M059J (cell line): ENCODE data around the gene CASTOR1. TPM values are rescaled to one million over a fixed set of nuclear protein-coding genes. Genes with fewer than 3 reads are reported as not detected.

Experiments
- DNase-seq: peaks from one replicate; pipeline ENCODE4 v3.0.0-alpha.2; 2012; ENCODE audit warnings: low read depth
- total RNA-seq: library from RNA; depleted of rRNA; stranded (reverse); fragments of >200 nt; shearing (Covaris generic); gene quantifications from 2 replicates; pipeline ENCODE4 v1.2.3, GENCODE V29; 2014

Gene CASTOR1
- total RNA-seq, 1 experiment from 2014 or later: 4.5 TPM

DNA sequence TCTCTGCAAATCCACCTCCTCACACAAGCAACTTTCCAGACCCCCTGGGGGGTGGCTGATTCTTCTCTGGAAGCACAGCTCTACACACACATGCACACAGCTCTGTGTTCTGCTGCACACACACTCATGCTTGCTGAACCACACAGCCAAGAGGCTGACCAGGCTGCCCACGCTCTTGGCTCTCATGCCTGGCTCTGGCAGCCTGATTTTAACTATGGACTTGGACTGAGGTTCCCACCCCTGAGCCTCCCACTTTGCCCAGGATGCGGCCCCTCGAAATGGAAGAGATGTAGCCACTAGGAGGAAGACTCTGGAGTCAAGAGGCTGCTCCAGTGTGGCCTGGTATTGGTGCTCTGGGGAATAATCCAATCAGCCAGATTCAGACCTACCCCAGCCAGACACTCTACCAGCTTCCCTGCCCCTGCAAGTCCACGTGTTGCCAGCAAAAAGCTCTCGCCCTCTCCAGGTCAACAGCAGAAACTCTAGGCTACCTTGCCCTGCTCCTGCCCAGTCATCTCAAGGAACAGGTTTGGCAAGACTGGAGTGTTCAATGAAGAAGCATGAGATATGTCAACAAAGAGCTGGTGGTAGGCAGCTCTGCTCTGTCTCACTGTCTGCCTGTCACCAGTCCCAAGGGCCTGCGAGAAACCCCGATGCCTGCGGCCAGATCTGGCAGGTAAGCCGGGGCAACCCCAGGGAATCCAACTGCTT lies 8.8 kb upstream of the CASTOR1 start:
- no peak for DNase-seq

DNA sequence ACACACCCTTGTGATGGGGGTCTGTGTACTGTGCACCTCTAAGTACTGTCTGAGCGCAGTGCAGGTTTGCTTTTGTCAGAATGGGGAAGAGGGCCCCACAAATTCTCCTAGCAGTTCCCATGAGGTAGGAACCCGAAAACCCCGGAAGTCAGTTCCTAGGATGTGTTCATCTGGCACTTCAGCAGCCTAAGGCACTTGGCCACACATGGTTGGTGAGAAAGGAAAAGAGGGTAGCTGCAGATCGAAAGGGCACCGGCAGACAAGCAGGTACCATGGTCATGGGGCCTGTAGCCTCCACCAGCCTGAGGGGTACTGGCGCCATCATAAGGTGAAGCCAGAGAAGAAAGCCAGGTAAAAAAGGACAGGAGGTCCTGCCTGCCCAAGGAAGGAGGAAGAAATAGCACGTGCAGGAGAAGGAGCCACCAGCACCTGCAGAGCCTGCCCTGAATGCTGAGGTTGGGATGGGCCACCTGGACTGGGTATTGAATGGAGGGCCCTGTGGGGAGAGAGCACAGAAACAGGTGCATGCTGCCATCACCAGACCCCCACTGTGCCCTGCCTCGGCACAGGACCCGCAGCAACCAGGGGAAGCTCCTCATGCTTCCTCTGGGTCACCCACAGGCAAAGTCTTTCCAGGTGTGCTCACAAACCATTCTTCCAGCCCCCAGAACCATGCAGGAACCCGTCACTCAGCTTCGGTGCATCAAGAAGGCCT lies 8.1 kb upstream of the CASTOR1 start:
- DNase-seq: no peak

DNA sequence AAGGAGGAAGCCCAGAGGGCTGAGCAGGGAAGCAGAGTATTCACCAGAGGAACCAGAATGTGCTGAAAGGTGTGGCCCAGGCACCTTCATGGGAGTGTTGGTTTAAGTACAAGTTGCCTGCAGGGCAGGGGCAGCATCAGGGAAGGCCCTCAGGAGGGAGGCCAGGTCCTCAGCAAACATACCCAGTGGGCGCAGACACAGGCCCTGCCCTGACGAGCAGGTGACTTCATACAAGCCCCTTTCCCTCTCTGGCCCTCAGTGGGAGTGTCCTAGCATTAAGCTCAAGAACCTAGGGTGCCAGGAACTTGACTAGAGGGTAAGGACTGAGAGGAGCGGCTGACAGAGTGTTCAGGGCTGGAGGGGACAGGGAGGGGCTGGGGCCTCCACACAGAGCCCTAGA lies 7.5 kb upstream of the CASTOR1 start:
- no peak for DNase-seq

DNA sequence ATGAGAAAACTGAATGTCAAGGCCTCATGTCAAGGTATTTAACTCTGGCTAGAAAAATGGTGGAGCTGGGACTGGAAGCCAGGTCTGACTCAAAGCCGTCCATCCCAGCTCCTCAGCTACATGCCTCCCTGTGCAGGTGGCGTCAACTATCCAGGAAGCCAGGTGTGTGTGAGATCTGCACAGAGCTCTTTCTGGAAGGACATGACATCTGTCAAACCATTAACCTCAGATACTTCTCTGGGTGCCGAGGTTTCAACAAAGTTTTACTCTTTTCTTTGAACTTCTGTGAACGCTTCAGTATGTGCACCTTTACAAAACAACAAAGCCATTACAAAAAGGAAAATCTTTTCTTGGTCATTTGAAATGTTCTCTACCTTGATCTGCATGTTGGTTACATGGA lies 7.0 kb upstream of the CASTOR1 start:
- no peak for DNase-seq

DNA sequence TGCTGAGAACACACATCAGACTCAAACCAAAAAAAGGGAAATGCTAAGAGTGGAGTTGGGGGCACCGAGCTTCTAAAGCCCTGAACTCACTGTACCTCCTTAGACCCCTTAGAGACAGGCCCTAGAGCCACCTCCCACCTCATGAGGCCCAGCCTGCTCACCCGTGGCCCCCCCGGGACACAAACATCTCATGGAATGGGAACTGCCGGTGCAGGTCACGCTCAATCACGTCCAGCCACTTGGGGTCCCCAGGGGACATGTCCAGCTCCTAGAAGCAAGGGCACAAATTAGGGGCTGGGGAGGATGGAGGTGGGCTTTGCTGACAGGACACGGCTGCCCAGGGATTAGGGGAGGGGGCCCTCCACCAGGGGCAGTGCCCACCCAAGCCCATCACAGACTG lies 6.3 kb upstream of the CASTOR1 start:
- DNase-seq: no peak

DNA sequence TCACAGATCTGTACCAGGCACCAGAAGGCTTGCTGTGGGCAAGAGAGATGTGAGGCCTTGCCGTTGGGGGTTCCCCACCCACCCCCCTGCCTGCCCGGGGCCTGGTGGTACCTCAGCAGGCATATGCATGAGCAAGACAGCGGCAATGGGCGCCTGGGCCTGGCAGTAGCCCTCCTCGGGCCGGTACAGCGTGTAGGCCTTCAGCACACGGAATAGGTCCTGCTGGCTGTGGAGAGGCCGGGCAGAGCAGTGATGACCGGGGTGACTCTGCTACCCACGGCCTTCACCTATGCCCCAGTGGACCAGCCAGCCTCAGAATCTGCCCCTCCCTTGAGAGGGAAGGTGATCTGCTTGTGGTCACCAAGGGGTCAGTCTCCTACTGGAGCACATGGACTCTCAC lies 5.5 kb upstream of the CASTOR1 start:
- no peak for DNase-seq

DNA sequence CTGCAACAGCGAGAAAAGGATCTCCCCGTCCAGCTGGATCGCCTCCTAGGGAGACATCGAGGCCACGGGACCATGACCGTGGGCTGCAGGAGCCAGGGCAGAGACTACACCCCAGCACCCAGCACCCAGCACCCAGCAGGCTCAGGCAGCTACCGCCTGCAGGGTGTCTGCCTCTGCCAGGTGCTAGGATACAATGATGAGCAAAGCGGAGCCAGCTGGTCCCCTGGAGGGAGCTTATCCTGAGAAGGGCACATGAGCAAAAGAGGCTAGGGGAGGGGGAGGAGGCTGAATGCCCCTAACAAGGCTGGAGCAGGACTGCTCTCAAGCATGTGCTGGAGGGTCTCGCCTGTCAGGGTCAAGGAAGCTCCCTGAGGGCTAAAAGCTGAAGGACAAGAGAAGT lies 4.8 kb upstream of the CASTOR1 start:
- DNase-seq: no peak

DNA sequence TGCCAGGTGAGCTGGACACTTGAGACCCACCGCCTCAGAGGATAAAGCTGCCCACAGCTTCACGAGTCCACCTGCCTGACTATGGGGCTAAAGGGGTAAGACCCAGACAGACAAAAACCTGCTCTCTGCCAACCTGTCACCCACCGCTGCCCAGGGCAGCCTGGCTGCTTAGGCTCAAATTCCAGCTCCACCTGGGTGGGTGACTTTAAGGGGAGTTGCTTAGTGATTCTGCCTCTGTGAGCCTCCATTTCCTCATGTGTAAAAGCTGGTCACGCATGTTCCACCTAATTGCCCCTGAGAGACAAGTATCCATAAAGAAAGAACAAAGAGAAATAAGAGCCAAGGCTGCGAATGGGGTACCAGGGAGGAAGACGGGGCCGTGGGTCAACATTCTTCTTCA lies 3.7 kb upstream of the CASTOR1 start:
- DNase-seq: no peak

DNA sequence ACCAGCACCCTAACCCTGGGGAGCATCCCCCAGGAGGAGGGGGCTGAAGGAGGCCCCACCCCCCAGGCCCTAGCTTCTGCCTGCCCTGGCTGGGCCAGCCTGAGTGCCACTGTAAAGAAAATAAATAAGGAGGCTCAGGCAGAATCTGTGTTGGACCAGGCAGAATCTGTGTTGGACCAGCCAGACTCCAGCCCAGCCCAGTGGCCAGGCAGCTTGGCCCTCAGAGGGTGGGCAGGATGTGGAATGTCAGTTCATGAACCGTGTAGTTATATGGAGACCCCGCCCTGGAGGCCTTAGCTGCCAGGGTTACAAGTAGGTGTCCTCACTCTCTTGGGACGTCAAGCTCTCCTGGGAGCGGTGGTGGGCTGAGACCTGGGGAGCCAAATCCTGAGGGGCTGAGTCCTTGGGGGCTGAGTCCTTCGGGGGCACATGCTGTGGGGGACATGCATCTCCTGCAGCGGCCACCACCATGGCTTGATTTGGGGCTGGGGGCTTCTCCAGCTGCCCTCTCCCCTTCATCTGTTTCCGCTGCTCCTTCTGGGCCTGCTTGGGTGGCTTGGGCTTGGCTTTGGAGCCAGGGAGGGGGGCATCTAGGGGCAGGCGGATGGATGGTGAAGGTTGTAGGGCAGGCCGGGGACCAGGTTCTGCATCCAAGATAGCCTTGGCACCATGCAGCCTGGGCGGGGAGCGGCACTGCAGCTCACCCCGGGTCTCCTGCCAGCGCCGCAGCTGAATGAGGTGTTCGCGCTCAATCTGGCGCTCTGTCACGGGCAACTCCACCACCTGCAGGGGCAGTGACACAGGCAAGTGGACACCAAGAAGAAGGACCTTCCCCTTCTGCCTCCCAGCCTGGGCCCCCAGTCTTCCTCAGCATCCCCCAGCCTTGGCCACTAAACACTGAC lies 3.0 kb upstream of the CASTOR1 start:
- DNase-seq: no peak

DNA sequence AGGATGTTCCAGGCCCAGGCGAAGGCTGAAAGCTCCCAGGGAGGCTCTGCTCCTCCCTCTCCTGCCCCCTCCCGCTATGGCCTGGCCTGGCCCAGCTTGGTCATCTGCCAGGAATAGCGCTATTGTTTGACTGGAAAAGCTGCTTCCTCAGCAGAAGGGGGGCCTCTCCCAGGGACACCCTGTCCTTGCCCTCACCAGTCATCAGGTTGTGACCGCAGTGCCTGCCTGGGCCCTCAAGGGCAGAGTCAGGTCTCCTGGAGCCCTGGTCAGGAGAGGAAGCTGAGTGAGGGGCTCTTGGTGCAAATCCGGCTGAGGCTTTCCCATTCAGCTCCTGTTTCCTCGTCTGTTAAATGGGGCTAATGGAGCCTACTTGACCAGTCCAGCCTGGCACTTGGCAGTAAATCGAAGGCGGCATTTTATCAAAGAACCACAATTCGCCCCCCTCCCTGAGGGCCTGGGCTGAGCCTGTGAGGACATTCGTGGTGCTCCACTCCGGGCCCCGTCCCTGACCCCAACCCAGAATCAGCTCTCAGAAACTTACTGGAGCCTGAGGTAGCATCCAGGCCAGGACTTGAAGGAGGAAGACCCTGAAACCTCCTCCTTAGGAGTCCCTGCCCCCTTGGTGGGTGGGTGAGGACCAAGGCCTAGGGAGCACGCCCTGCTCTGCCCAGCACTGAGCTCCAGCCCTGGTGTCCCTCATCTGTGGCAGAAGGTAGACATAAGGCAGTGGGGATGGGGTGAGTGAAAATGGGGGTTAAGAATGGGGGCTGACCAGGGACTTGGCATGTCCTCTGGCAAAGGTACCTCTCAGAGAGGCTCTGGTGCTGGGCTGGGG lies 2.0 kb upstream of the CASTOR1 start:
- DNase-seq: peak; percentile 76

DNA sequence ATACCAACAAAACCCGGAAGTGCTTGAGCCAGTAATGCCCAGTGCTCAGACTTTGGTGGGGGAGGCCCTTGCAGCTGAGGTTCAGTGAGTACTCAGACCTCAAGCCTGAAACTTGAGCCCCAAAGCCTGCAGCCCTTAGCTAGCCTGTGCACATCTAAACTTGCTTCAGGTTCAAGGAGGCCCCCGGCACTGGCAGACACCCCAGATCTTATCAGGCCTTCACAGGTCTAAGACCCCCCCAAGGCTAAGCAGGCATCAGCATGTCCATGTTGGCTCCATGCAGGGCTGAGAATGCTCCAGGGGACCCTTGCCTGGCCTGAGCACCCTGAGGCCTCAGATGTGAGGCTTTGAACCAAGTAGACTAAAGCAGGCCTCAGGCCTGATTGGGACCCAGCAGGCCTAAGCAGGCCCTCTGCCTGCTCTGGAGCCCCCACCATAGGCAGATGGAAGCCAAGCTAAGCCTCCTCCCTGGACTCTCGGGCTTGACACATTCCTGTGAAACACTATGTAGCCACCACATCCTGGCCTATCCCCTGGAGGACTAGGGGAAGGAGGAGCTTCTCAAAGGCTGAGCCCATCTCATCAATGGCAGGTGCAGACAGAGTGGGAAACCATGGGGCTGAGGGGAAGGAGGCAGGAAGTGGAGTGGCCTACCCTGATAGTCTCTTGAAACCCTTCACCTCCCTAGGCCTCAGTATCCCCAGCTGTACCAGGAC lies 1.2 kb upstream of the CASTOR1 start:
- peak; percentile 79 for DNase-seq

DNA sequence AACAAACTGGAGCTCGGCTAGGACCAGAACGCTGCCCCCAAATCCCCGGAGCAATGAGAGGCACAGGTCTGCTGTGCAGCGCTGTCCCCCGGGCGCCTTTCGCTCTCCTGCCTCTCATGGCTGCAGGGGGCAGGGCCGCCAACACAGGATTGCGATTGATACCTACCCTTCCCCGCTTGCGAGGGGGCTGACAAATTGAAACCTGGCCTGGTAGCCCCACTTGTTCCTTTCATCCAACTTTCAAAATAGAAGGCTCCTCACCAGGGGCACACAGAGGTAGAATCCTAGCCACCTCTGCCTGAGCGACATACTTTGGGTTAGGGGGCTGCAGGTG lies 642 bp upstream of the CASTOR1 start:
- no peak for DNase-seq

DNA sequence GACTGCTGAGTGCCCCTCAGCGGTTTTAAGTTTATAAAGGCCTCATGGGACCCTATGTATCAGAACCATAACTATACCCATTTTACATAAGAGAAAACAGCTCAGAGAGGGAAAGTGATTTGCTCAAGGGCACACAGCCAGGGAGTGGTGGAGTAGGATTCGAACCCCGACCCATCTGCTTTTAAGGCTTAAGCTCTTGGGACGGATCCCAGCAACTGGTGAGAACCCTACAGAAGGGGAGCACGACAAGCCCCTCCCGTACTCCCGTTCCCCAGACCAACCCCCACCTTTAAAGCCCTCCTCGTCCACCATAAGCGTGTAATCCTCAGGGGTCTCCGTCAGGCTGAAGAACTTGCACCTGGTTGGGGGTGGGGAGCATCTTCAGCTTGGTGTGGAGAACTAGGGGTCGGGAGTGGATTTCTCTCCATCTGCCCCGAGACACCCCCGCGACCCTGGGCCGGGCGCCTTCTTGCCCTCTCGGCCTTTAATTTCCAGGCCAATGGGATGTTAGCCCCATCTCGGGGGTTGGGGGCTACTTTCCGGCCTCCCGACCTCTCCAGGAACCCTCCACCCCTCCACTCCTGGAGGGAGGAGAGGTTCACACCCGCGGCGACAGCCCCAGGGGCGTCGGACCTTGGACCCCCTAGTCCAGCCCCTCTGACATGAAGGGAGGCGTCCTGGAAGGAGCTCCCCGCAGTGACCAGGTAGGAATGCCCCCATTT lies 725 bp downstream of the CASTOR1 start:
- no peak for DNase-seq

DNA sequence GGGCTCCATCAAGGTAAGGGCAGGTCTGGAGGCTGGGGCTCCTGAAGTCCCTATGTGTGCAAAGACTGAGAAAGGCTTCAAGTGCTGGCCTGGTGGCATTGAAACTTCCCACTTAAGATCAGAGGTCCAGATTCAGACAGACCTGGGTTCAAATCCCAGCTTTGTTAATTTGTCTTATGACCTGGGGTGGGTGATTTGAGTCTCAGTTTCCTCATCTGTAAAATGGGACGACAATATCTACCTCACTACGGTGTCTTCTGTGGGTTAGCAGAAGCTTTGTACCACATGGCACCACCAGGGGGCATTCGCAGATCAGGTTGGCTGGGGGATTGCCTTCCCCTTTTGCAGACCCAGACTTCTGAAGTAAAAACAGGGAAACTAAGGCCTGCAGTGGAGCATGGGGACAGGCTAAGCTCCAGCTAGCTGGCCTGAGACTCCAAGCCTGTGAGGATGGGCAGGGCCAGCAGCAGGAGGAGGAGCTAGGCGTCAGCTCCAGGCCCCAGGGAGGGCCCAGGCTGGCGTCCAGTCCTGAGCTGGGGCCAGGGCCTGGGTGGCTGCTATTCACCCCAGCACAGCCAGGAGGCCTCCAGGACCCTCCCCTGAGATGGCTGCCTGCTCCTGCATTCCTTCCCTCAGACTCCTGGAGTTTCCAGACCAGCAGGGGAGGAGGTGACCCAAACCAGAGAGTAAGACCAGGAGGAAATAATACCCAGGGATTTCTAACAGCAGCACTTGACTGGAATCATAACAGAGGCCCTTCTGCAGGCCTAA lies 1.5 kb downstream of the CASTOR1 start:
- DNase-seq: peak; percentile 87

DNA sequence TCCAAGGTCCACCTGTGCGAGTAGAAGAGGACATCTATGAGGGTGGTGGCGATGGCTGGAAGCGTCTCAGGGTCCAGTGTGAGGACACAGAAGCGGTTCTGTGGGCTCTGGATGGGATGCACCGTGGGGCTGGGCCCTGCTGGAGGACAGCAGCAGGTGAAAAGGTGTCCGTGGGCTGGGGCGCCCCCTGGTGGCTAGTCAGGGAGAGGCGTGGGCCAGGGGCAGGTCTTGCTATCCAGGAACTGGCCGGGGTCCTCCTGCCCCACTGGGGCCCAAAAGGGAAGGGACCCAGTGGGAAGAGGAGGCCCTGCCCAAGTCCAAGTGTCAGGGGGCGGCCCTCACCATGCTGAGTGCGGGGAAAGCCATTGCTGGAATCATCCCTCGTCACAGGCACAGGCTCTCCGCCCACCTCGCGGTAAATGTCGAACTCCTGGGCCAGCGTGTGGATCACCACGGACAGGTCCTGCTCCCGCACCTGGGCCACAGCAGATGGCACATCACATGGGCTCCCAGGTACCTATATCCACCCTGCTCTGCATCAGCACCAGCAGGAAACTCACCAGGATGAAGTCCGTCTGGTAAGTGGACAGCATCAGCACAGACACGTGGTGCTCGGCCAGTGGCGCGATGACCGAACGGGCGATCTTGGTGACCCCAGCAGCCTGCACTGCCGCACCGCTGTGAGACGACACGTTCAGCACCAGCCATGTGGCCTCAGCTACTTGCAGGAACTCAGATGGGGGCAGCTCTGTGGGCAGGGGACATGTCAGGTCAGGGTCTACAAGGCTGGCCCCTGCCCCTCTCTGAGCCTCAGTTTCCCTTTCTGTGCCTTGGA lies 2.3 kb downstream of the CASTOR1 start:
- DNase-seq: peak; percentile 48

DNA sequence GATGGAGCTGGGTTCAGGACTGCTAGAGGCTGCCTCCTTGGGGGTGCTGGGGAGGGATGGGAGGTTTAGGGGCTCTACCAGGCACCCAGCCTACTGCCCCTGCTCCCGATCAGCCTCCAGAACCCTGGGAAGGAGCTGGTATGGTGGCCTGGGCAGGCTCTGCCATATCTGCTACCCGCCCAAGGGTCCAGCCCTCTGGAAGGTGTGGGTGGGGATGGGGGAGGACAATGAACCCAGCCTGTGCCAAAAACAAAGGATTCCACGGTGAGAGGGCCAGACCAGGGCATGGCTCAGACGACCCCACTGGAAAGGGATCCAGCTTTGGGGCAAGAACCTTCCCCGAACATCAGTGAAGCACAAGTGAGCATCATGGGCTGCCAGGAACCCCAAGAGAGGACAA lies 3.0 kb downstream of the CASTOR1 start:
- DNase-seq: no peak

DNA sequence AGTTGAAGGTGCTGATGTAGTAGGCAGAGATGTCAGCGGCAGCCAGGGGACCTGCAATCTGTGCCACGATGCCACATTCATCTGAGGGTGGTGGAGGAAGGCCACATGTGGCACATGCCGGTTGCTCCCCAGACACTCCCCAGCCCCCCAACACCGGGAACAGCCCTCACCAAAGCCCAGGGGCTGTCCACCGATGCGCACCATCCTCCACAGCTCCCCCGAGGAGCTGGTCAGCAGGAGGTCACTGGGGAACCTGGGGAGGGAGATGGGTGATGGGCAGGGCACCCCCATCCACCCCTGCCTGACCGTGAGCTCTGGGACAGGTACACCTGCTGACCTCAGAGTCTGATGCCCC lies 3.5 kb downstream of the CASTOR1 start:
- DNase-seq: no peak

DNA sequence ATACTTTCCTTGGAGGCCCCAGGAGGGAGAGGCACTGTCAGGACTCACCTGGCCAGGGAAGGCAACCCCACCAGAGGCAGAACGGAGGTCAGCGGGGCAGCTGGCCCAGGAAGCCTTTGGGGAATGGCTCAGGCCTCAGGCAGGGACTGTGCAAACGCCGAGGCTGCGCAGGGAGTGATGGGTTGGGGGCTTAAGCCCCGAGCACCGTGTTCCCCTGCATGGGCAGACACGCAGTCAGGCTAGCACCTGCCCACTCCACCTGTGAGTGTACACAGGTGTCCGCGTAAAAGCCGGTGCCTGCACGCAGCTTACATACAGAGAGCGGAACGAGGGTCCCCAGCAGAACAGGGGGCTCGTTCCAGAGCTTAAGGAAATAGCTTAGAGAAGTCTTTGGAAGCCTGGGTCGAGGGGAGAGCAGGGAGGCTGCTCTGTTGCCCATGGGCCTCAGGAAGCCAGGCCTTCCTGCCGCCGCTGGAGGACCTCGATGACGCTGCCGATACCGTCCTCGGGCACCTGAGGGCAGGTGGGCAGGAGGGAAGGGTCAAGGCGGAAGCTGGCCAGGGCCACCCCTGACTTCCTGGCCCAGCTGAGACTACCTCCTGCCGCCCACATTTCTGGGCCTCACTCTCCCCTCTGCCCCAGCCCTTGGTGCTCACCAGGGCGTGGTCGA lies 4.0 kb downstream of the CASTOR1 start:
- no peak for DNase-seq
